Right lobe of liver (tissue), 6 donors: ENCODE data around the gene SUMO2. TPM values are rescaled to one million over a fixed set of nuclear protein-coding genes. Genes with fewer than 3 reads are reported as not detected.

Source experiments
- ATAC-seq, 4 donors: fragments of 200-7000 bp; cut with Tn5 transposase; one replicate each; pipeline ENCODE4 v1.9.1; 2020; ENCODE audit warnings: mild to moderate bottlenecking in 4 of 4, moderate library complexity in 4 of 4
- DNase-seq, 3 donors: peaks; one replicate each; pipeline ENCODE4 v3.0.0-alpha.2; 2020
- H3K27ac ChIP-seq, 3 donors: fragments of 200-600 bp; one replicate each; pipeline ENCODE4 v1.8.0; 2022
- H3K27me3 ChIP-seq, 2 donors: fragments of 200-600 bp; one replicate each; pipeline ENCODE4 v1.8.0; 2022
- H3K36me3 ChIP-seq, 4 donors: fragments of 200-600 bp; sonication (generic) in 1 of 4; one replicate each; pipeline versions ENCODE4 v1.5.1 to v1.8.0; 2017 to 2022; ENCODE audit warnings: control low read depth in 1 of 4
- H3K4me1 ChIP-seq, 4 donors: fragments of 200-600 bp; sonication (generic) in 1 of 4; one replicate each; pipeline versions ENCODE4 v1.5.1 to v1.8.0; 2017 to 2022; ENCODE audit warnings: control low read depth in 1 of 4
- H3K4me3 ChIP-seq, 3 donors: fragments of 200-600 bp; one replicate each; pipeline ENCODE4 v1.8.0; 2022
- H3K9me3 ChIP-seq, 4 donors: fragments of 200-600 bp; sonication (generic) in 1 of 4; one replicate each; pipeline versions ENCODE4 v1.5.1 to v1.8.0; 2017 to 2022; ENCODE audit warnings: control low read depth in 1 of 4
- CTCF ChIP-seq, 4 donors: fragments of 200-600 bp in 3 of 4; fragments of 450-650 bp in 1 of 4; IDR thresholded peaks; one replicate each; pipeline versions ENCODE4 v1.5.1 to v1.8.0; 2016 to 2022; ENCODE audit warnings: antibody characterized with exemption in 4 of 4, mild to moderate bottlenecking in 2 of 4
- POLR2A ChIP-seq: fragments of 450-650 bp; IDR thresholded peaks from one replicate; pipeline ENCODE4 v1.6.1; 2017; ENCODE audit warnings: antibody characterized with exemption, mild to moderate bottlenecking
- WGBS: methylation state at CpG from one replicate; pipeline ENCODE4 v1.1.6; 2018; ENCODE audit warnings: low coverage, low lambda C conversion rate; ENCODE audit not compliant: insufficient coverage; ENCODE audit errors: missing lambda C conversion rate; 5-methylcytosine and 5-hydroxymethylcytosine counted together
- intact Hi-C, 2 donors: fragments of 100-400 bp; cut with DNase I; formaldehyde crosslinking; loops; one replicate each; pipeline versions ENCODE4 v1.11.2 to v1.14.1; 2022
- total RNA-seq, 6 experiments: library from RNA; depleted of rRNA in 2 of 6; stranded (reverse); fragments of >200 nt in 2 of 6; fragmentation: NEBNext Ultra II Directional in 3 of 6; extraction: Animal tissue kit (Norgen Biotek cat#: 25700) in 3 of 6; gene quantifications; one replicate each; pipeline versions ENCODE4 v1.1.0 to v1.2.4, GENCODE V29; 2016 to 2023
- donor health status: DM: no; HTN: yes; CAD: no.
- donor health status: DM: no; HTN: no; CAD: no.
- donor health status: DM: no; HTN: no; CAD: no.
- donor health status: DM: no; HTN: yes; CAD: no.
- donor health status: DM: no; HTN: yes; CAD: no.

The SUMO2 gene
- total RNA-seq, 6 experiments from 2014 or later, result 23.6 to 120 (median 108) TPM

GRCh38 chr17:75126954-75127353, 55.8 kb downstream of the SUMO2 start:
- TF ChIP-seq CTCF (IDR thresholded peaks at IDR 0.05), result no peak
- TF ChIP-seq POLR2A, result no peak
- H3K27me3 ChIP-seq, result no peaks in the 10 kb centered on the region
- H3K4me3 ChIP-seq, result no peak overlapping the region
- H3K36me3 ChIP-seq, result no peaks in the 10 kb centered on the region
- peaks cover 0 to 6% (median 2%) of the 10 kb centered on the region in 4 donors for H3K4me1 ChIP-seq
- ATAC-seq, result no peak
- no peak overlapping the region for H3K27ac ChIP-seq
- intact Hi-C loops, result no loop called here
- no peaks in the 10 kb centered on the region for H3K9me3 ChIP-seq
- 94% methylated on average over 3 of the region's 8 CpGs for WGBS
- peak in 1 of 3 donors; percentile 15 for DNase-seq

- no peak for TF ChIP-seq CTCF (IDR thresholded peaks at IDR 0.05)
- no peak for TF ChIP-seq POLR2A
- Histone ChIP-seq H3K9me3 (no peaks in the 10 kb centered on the region), H3K27ac (no peak overlapping the region), H3K4me1 (peaks cover 0 to 6% (median 2%) of the 10 kb centered on the region in 4 donors), H3K36me3 (no peaks in the 10 kb centered on the region), H3K4me3 (no peak overlapping the region), H3K27me3 (no peaks in the 10 kb centered on the region)
- no CpG with 5 or more reads among the region's 3 CpGs for WGBS
- peak in 1 of 3 donors; percentile 46 for DNase-seq
- intact Hi-C loops, result no loop called here
- ATAC-seq, result no peak
Measured at GRCh38 chr17:75125984-75126383, 56.8 kb downstream of the SUMO2 start.

GRCh38 chr17:75124819-75125162, 58.0 kb downstream of the SUMO2 start:
- no peaks in the 10 kb centered on the region for H3K27me3 ChIP-seq
- peak overlapping the region in 2 of 3 donors; percentile 18 to 43 for H3K27ac ChIP-seq
- DNase-seq (no peak), ATAC-seq (no peak)
- H3K9me3 ChIP-seq, result no peaks in the 10 kb centered on the region
- peaks cover 0 to 3% (median 0%) of the 10 kb centered on the region in 4 donors for H3K4me1 ChIP-seq
- no peak overlapping the region for H3K4me3 ChIP-seq
- H3K36me3 ChIP-seq, result no peaks in the 10 kb centered on the region
- TF ChIP-seq CTCF (IDR thresholded peaks at IDR 0.05) (no peak), POLR2A (no peak)
- no CpG with 5 or more reads among the region's 4 CpGs for WGBS
- intact Hi-C loops, result no loop called here

- 79% methylated on average over 2 of the region's 19 CpGs for WGBS
- DNase-seq, result peak in 2 of 3 donors; percentile 71 to 80
Measured at GRCh38 chr17:75124041-75124818, 58.5 kb downstream of the SUMO2 start.

More at GRCh38 chr17:75124041-75124818, 58.5 kb downstream of the SUMO2 start:
- no peak overlapping the region for H3K4me3 ChIP-seq
- H3K4me1 ChIP-seq, result peaks cover 0 to 3% (median 0%) of the 10 kb centered on the region in 4 donors
- ATAC-seq, result peak; percentile 70 to 95 (median 75)
- peak overlapping the region in 2 of 3 donors; percentile 18 to 43 for H3K27ac ChIP-seq
- no peaks in the 10 kb centered on the region for H3K36me3 ChIP-seq
- TF ChIP-seq CTCF (IDR thresholded peaks at IDR 0.05), result no peak
- TF ChIP-seq POLR2A, result no peak
- no peaks in the 10 kb centered on the region for H3K9me3 ChIP-seq
- H3K27me3 ChIP-seq, result no peaks in the 10 kb centered on the region
- intact Hi-C loops, result no loop called here
